Left ventricle myocardium inferior (tissue), 1 donor: ENCODE results near the gene PRR20E. TPM values are rescaled to one million over a fixed set of nuclear protein-coding genes. Genes with fewer than 3 reads are reported as not detected.
"Not testable (repeated sequence)": the region's sequence is repeated elsewhere in the genome, so short reads cannot be mapped to it uniquely, and the experiment has no call there.

Source experiments
- DNase-seq: peaks from one replicate; pipeline ENCODE4 v3.0.0-alpha.2; 2020
- H3K27ac ChIP-seq: fragments of 200-600 bp; replicated peaks from 2 replicates; pipeline ENCODE4 v1.8.0; 2021
- H3K27me3 ChIP-seq: fragments of 200-600 bp; 2 replicates; pipeline ENCODE4 v1.8.0; 2021; ENCODE audit warnings: low read depth
- H3K36me3 ChIP-seq: fragments of 200-600 bp; 2 replicates; pipeline ENCODE4 v1.8.0; 2021
- H3K4me1 ChIP-seq: fragments of 200-600 bp; 2 replicates; pipeline ENCODE4 v1.8.0; 2021
- H3K4me3 ChIP-seq: fragments of 200-600 bp; 2 replicates; pipeline ENCODE4 v1.8.0; 2021; ENCODE audit warnings: mild to moderate bottlenecking, moderate library complexity
- H3K9me3 ChIP-seq: fragments of 200-600 bp; replicated peaks from 2 replicates; pipeline ENCODE4 v1.8.0; 2021
- intact Hi-C: fragments of 100-400 bp; cut with micrococcal nuclease; formaldehyde crosslinking; loops from one replicate; pipeline ENCODE4 v1.11.0; 2022
- total RNA-seq: library from RNA; stranded (reverse); fragmentation: NEBNext Ultra II Directional; extraction: Animal tissue kit (Norgen Biotek cat#: 25700); gene quantifications from one replicate; pipeline ENCODE4 v1.2.1, GENCODE V29; 2021
- TF ChIP-seq, protein P1 (sequence below): fragments of 200-600 bp; IDR thresholded peaks from 2 replicates; pipeline ENCODE4 v1.8.0; 2021; ENCODE audit warnings: antibody characterized with exemption, mild to moderate bottlenecking, borderline replicate concordance
- donor health status: DM: no; HTN: yes; CAD: no; lungs with severe emphysema.

The PRR20E gene
- total RNA-seq, 1 donor from 2014 or later: not detected

DNA sequence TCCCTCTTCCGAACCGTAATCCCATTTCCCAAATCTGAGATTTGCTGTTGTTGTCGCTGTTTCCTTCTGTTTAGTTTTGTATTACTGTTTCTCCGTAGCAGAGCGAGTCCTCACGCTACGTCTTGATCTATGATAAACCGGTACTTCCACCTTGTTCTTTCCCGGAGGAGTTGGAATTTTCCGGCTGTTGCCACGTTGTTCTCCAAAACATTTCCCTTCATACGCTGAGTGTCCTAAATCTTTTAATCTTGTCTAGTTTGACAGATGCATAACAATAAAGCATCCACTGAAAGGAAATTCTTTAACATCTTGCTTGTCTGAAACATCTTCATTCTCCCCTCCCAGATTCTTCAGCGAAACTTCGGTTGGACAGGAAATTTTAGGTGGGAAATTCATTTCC lies 18.9 kb upstream of the PRR20E start:
- H3K27me3 ChIP-seq, H3K4me1 ChIP-seq, intact Hi-C loops, H3K9me3 ChIP-seq, DNase-seq, H3K27ac ChIP-seq, H3K4me3 ChIP-seq, H3K36me3 ChIP-seq: not testable (repeated sequence)

DNA sequence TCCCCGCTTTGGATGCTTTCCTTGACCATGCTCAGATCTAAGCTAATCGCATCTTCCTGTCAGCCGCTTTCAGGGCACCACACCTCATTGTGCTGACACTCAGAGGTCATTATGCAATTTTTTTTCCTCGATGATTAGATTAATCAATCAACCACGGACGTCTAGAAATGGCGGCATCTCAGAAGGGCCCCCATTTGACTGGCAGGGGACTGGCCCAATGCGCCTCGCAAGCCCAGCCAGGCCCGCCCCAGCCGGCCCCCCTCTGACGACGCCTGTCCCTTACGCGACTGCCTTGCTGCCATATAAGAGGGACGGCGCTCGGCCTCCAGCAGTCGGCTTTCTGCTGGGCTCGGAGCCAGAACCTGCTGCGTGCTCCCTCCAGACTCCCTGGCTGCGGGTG lies 13.2 kb upstream of the PRR20E start, which contains the start of gene PRR20C:
Gene PRR20C, plus strand, starts transcription at position 301 of the 400 bp plus-strand sequence. CDS start 387 bp downstream, outside the sequence.
- DNase-seq, H3K9me3 ChIP-seq, intact Hi-C loops, H3K36me3 ChIP-seq, H3K4me3 ChIP-seq, H3K4me1 ChIP-seq, H3K27me3 ChIP-seq, H3K27ac ChIP-seq: not testable (repeated sequence)

DNA sequence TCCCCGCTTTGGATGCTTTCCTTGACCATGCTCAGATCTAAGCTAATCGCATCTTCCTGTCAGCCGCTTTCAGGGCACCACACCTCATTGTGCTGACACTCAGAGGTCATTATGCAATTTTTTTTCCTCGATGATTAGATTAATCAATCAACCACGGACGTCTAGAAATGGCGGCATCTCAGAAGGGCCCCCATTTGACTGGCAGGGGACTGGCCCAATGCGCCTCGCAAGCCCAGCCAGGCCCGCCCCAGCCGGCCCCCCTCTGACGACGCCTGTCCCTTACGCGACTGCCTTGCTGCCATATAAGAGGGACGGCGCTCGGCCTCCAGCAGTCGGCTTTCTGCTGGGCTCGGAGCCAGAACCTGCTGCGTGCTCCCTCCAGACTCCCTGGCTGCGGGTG lies 6.7 kb upstream of the PRR20E start, which contains the start of gene PRR20D:
Gene PRR20D, plus strand, starts transcription at position 301 of the 400 bp plus-strand sequence. CDS start 387 bp downstream, outside the sequence.
- H3K9me3 ChIP-seq, H3K36me3 ChIP-seq, H3K4me3 ChIP-seq, H3K27me3 ChIP-seq, H3K4me1 ChIP-seq, H3K27ac ChIP-seq, DNase-seq, intact Hi-C loops: not testable (repeated sequence)

DNA sequence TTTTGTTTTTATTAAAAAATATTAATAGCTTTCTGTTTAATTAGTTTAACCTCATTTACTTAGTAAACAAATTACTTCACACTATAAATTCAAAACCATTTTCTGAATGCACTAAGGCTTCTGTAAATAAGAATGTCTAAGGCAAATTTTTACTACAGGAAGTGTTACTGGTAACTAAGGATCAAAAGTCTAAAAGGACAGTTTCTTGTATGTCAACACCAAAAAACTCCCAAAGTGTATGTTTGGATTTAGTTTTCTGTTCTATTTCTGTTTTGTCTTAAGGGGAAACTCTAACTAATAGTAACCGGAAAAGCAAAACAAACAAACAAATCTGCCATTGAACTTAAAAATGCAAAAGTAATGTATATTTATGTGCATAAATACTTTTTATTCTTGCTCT lies 24.7 kb downstream of the PRR20E start:
- Histone ChIP-seq H3K4me3 (no peak overlapping the region), H3K27me3 (no peaks in the 10 kb centered on the region), H3K36me3 (no peaks in the 10 kb centered on the region), H3K4me1 (no peaks in the 10 kb centered on the region), H3K9me3 (peaks cover 21% of the 10 kb centered on the region), H3K27ac (no peak overlapping the region)
- DNase-seq: no peak
- TF ChIP-seq, protein P1, sequence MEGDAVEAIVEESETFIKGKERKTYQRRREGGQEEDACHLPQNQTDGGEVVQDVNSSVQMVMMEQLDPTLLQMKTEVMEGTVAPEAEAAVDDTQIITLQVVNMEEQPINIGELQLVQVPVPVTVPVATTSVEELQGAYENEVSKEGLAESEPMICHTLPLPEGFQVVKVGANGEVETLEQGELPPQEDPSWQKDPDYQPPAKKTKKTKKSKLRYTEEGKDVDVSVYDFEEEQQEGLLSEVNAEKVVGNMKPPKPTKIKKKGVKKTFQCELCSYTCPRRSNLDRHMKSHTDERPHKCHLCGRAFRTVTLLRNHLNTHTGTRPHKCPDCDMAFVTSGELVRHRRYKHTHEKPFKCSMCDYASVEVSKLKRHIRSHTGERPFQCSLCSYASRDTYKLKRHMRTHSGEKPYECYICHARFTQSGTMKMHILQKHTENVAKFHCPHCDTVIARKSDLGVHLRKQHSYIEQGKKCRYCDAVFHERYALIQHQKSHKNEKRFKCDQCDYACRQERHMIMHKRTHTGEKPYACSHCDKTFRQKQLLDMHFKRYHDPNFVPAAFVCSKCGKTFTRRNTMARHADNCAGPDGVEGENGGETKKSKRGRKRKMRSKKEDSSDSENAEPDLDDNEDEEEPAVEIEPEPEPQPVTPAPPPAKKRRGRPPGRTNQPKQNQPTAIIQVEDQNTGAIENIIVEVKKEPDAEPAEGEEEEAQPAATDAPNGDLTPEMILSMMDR: no peak
- intact Hi-C loops: no loop called here

DNA sequence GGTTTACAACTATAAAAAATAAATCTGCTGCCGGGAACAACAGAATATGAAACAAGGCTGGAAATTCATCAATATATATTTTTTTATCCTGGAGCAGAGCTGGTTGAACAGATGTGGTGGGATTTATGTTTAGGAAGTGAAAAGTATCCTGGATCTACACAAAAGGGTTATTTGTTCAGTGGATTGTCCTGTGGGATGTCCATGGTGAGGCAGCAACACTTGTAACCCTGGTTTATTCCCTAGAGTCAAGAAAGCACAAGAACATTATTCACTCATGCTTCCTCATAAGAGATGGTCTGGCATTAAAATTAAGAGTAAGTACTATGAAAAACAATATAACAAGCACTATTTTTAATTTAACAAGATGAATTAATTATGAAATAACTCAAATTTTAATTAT lies 46.0 kb downstream of the PRR20E start:
- DNase-seq: no peak
- intact Hi-C loops: no loop called here
- H3K9me3 ChIP-seq: no peaks in the 10 kb centered on the region
- no peaks in the 10 kb centered on the region for H3K36me3 ChIP-seq
- H3K27me3 ChIP-seq: no peaks in the 10 kb centered on the region
- TF ChIP-seq, protein P1: no peak
- H3K4me3 ChIP-seq: no peak overlapping the region
- H3K4me1 ChIP-seq: no peaks in the 10 kb centered on the region
- H3K27ac ChIP-seq: no peak overlapping the region

Other genes with a start within 250 kb of the PRR20E start
- not detected for gene PRR20A, start 26.3 kb upstream of the PRR20E start, total RNA-seq
- not detected for gene PRR20B, start 19.7 kb upstream of the PRR20E start, total RNA-seq
- gene PRR20C, start 13.1 kb upstream of the PRR20E start, total RNA-seq: not detected
- gene PRR20D, start 6.6 kb upstream of the PRR20E start, total RNA-seq: not detected